Nephron (organoid): ENCODE measurements around the gene SLX9.

Experiments used
- H3K27ac Mint-ChIP-seq, 3 experiments: 2 replicates each; pipeline ENCODE4 v1.8.0; 2020; ENCODE audit warnings: mixed read lengths in 3 of 3, mild to moderate bottlenecking in 2 of 3, moderate library complexity in 1 of 3
- H3K27me3 Mint-ChIP-seq: 2 replicates; pipeline ENCODE4 v1.8.0; 2021; ENCODE audit warnings: low read depth, mild to moderate bottlenecking, moderate library complexity, mixed read lengths
- H3K36me3 Mint-ChIP-seq: 2 replicates; pipeline ENCODE4 v1.8.0; 2020; ENCODE audit warnings: low read depth, mixed read lengths
- H3K4me1 Mint-ChIP-seq: 2 replicates; pipeline ENCODE4 v1.8.0; 2020; ENCODE audit warnings: mixed read lengths
- H3K4me3 Mint-ChIP-seq, 3 experiments: 2 replicates each; pipeline ENCODE4 v1.8.0; 2020; ENCODE audit warnings: mild to moderate bottlenecking in 3 of 3, mixed read lengths in 3 of 3, moderate library complexity in 2 of 3
- H3K9me3 Mint-ChIP-seq: 2 replicates; pipeline ENCODE4 v1.8.0; 2020; ENCODE audit warnings: mixed read lengths
- TF ChIP-seq, protein P1 (sequence below), 3 experiments: fragments of 200-600 bp; sonication (generic); IDR thresholded peaks; one replicate each; pipeline ENCODE4 v1.5.0; 2021; ENCODE audit warnings: antibody characterized with exemption in 3 of 3; ENCODE audit not compliant: unreplicated experiment in 3 of 3

The SLX9 gene

DNA sequence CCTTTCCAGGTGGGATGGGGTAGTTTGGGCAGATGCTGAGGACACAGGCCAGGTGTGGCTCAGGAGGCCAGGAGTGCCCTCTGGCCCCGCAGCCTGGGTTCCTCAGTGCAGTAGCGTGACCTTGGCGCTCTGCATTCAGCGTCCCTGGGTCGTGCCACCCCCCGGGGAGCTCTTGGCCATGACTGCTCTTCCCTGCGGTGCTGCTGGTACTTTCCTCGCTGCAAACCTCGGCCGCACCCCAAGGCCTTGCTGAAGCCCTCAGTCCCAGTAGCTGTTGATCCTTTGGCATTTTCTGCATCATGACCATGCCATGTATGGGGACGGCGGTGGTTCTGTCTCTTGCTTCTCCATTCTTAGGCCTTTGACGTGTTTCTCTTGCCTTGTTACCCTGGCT, 13.8 kb downstream of the SLX9 start:
- H3K4me1 Mint-ChIP-seq: peaks cover 34% of the 10 kb centered on the region
- no peaks in the 10 kb centered on the region for H3K9me3 Mint-ChIP-seq
- H3K27ac Mint-ChIP-seq: no peak overlapping the region
- peaks cover 13% of the 10 kb centered on the region for H3K36me3 Mint-ChIP-seq
- no peak overlapping the region for H3K4me3 Mint-ChIP-seq
- TF ChIP-seq, protein P1, sequence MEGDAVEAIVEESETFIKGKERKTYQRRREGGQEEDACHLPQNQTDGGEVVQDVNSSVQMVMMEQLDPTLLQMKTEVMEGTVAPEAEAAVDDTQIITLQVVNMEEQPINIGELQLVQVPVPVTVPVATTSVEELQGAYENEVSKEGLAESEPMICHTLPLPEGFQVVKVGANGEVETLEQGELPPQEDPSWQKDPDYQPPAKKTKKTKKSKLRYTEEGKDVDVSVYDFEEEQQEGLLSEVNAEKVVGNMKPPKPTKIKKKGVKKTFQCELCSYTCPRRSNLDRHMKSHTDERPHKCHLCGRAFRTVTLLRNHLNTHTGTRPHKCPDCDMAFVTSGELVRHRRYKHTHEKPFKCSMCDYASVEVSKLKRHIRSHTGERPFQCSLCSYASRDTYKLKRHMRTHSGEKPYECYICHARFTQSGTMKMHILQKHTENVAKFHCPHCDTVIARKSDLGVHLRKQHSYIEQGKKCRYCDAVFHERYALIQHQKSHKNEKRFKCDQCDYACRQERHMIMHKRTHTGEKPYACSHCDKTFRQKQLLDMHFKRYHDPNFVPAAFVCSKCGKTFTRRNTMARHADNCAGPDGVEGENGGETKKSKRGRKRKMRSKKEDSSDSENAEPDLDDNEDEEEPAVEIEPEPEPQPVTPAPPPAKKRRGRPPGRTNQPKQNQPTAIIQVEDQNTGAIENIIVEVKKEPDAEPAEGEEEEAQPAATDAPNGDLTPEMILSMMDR (IDR thresholded peaks at IDR 0.05; ENCODE audit: unreplicated experiment in 3 of 3): no peak
- H3K27me3 Mint-ChIP-seq: no peaks in the 10 kb centered on the region

DNA sequence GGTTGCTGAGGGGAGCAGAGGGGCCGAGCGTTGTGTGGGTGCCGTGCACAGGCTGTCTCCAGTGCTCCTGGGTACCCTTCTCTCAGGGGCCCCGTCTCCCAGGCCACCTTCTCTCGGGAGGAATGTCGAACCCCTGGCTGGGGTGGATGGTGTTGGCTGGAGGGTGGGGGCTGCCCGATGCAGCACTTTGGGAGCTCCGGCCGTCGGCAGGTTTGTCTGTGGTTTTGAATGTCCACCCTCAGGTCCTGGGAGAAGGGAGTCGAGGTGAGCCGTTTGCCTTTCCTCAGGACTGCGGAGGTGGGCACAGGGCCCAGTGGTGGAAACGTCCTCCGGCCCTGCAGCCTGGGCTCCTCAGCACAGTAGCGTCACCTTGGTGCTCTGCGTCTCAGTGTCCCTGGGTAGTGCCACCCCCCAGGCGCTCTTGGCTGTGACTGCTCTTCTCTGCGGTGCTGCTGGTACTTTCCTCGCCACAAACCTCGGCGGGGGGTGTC, 14.5 kb downstream of the SLX9 start:
- H3K4me3 Mint-ChIP-seq: no peak overlapping the region
- no peak overlapping the region for H3K27ac Mint-ChIP-seq
- no peaks in the 10 kb centered on the region for H3K27me3 Mint-ChIP-seq
- peaks cover 20% of the 10 kb centered on the region for H3K36me3 Mint-ChIP-seq
- H3K4me1 Mint-ChIP-seq: peaks cover 41% of the 10 kb centered on the region
- no peaks in the 10 kb centered on the region for H3K9me3 Mint-ChIP-seq
- TF ChIP-seq, protein P1 (IDR thresholded peaks at IDR 0.05; ENCODE audit: unreplicated experiment in 3 of 3): no peak

DNA sequence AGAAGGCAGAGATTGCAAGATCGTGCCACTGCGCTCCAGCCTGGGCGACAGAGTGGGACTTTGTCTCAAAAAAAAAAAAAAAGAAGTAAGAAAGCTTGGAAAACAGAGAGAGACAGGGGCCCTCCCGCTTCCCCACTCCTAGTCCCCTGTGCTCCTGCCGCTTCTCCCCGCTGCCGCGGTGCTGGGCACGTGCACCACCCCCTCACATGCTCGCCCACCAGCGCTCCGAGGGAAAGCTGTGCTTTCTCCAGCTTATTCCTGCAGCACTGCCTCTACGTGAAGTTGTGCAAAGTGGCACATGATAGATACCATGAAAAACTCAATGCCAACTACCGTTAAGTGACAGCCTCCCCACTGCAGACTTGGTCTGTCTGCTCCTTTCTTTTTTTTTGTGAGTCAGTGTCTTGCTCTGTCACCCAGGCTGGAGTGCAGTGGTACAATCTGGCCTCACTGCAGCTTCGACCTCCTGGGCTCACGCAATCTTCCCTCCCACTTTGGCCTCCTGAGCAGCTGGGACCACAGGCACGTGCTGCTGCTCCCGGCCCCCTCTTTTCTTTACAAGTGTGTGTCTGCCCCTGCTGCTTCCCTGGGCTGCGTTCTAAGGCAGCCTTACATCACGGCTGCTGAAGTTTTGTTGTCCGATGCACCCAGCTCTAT, 15.4 kb downstream of the SLX9 start:
- Mint-ChIP-seq H3K9me3 (no peaks in the 10 kb centered on the region), H3K27me3 (no peaks in the 10 kb centered on the region), H3K4me1 (peaks cover 41% of the 10 kb centered on the region), H3K36me3 (peaks cover 20% of the 10 kb centered on the region), H3K27ac (peak overlapping the region; percentile 10 to 27 (median 12)), H3K4me3 (no peak overlapping the region)
- TF ChIP-seq, protein P1 (IDR thresholded peaks at IDR 0.05; ENCODE audit: unreplicated experiment in 3 of 3): no peak

DNA sequence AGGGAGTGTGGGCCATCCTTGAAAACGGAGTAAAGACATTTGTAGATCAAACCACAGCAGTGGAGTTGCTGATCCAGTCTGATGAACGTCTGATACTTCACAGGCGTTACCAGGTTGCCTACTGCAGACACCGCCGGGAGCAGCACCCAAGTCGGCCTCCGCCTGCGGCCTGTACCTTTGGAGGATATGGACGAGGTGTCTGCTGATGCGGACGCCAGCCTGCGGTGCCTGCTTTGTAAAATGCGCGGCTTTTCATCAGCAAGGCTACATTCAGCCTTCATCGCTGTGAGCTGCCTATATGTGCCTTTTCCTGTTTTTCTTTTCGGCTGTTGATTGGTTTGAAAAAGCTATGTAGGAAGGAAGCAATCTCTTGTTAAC, 16.0 kb downstream of the SLX9 start:
- Mint-ChIP-seq H3K4me3 (no peak overlapping the region), H3K9me3 (no peaks in the 10 kb centered on the region), H3K36me3 (peaks cover 26% of the 10 kb centered on the region), H3K27ac (peak overlapping the region; percentile 12 to 27 (median 19)), H3K4me1 (peaks cover 46% of the 10 kb centered on the region), H3K27me3 (no peaks in the 10 kb centered on the region)
- TF ChIP-seq, protein P1 (IDR thresholded peaks at IDR 0.05; ENCODE audit: unreplicated experiment in 3 of 3): no peak

DNA sequence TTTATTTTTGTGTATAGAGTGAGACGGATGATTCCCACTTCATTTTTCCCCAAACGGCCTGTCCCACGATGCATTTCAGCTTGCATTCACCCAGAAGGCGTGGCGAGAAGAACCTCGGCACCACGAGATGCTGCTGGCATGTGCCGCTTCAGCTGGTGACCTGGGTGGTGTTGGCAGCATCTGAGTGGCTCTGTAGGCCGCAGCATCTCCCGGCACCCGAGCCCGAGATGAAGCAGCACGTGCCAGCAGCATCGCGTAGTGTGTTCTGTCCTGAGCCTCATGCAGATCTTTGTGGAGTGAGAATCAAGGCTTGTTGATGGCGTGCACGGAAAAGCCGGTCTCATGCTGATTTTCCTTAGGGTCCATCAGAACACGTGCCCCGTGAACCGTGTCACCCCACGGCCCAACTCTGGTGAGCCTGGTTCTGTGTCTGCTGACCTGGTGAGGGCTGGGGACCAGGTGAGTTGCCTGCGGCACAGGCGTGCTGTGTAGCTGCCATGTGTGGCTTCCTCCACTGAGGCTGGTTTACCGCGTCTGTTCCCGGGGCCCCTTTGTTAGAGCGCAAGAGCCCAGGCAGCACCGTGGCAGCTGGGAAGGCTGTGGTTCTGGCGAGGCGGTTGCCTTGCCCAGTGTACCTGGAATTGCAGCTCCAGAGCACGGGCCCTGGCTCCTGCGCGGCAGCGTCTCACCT, 16.7 kb downstream of the SLX9 start:
- Mint-ChIP-seq H3K4me1 (peaks cover 49% of the 10 kb centered on the region), H3K36me3 (peaks cover 31% of the 10 kb centered on the region), H3K27ac (peak overlapping the region in 2 of 3 experiments; percentile 12 to 19), H3K4me3 (no peak overlapping the region), H3K27me3 (no peaks in the 10 kb centered on the region), H3K9me3 (no peaks in the 10 kb centered on the region)
- TF ChIP-seq, protein P1 (IDR thresholded peaks at IDR 0.05; ENCODE audit: unreplicated experiment in 3 of 3): no peak
